ENCODE data around the gene ANKFY1. TPM values are rescaled to one million over a fixed set of nuclear protein-coding genes. Genes with fewer than 3 reads are reported as not detected.

Gene ANKFY1
- total and polyA plus RNA-seq, 2 experiments from 2014 or later = 18.6 to 32.8 TPM

- WGBS (ENCODE audit: low lambda C conversion rate, missing lambda C conversion rate) = 57% methylated on average over 8 of the region's 8 CpGs
- no peaks in the 10 kb centered on the region for H3K4me1 ChIP-seq (ENCODE audit: insufficient read depth)
- H3K79me2 ChIP-seq = no peaks in the 10 kb centered on the region
- no peak overlapping the region for H3K4me2 ChIP-seq
- no peaks in the 10 kb centered on the region for H3K9me3 ChIP-seq (ENCODE audit: low read depth)
- H3K9me2 ChIP-seq (replicated peaks; ENCODE audit: insufficient read depth) = no peaks in the 10 kb centered on the region
- H4K20me1 ChIP-seq (ENCODE audit: insufficient read depth, poor library complexity, severe bottlenecking) = no peaks in the 10 kb centered on the region
- DNase-seq (ENCODE audit: low spot score) = no peak
- TF ChIP-seq, protein P1, sequence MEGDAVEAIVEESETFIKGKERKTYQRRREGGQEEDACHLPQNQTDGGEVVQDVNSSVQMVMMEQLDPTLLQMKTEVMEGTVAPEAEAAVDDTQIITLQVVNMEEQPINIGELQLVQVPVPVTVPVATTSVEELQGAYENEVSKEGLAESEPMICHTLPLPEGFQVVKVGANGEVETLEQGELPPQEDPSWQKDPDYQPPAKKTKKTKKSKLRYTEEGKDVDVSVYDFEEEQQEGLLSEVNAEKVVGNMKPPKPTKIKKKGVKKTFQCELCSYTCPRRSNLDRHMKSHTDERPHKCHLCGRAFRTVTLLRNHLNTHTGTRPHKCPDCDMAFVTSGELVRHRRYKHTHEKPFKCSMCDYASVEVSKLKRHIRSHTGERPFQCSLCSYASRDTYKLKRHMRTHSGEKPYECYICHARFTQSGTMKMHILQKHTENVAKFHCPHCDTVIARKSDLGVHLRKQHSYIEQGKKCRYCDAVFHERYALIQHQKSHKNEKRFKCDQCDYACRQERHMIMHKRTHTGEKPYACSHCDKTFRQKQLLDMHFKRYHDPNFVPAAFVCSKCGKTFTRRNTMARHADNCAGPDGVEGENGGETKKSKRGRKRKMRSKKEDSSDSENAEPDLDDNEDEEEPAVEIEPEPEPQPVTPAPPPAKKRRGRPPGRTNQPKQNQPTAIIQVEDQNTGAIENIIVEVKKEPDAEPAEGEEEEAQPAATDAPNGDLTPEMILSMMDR (IDR thresholded peaks at IDR 0.05; ENCODE audit: poor library complexity) = no peak
- TF ChIP-seq EZH2phosphoT487 (IDR thresholded peaks at IDR 0.05; ENCODE audit: low read depth, severe bottlenecking, unreplicated experiment) (no peak), EZH2 (IDR thresholded peaks at IDR 0.05; ENCODE audit: borderline replicate concordance) (no peak)
- H3K36me3 ChIP-seq (replicated peaks; ENCODE audit: insufficient read depth, low read depth) = peaks cover 4% of the 10 kb centered on the region
- H3K27ac ChIP-seq = peak overlapping the region; percentile 30
- H3K27me3 ChIP-seq = no peaks in the 10 kb centered on the region
- no peak overlapping the region for H3K4me3 ChIP-seq
- no peak overlapping the region for H2AFZ ChIP-seq
Measured at GRCh38 chr17:4186357-4186881, 77.4 kb downstream of the ANKFY1 start.

DNA sequence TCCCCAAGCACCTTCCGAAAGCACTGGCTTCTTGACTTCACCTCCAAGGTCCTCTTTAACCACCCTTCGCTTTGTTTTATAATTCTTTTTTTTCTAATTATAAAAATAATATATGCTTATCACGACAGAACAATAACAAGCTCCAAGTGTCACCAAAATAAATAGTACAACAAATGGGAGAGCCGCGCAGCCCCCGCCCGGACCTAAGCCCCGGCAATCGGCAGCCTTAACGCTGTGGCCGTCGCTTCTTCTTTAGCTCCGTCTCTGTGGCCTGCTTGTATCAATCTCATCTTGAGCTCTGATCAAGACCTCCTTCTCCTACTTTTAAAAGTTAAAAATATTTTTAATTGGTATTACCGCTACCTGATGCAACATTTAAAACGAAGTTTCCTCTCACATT, 78.1 kb downstream of the ANKFY1 start:
- Histone ChIP-seq H2AFZ (no peak overlapping the region), H3K9me2 (replicated peaks; ENCODE audit: insufficient read depth) (no peaks in the 10 kb centered on the region), H3K4me2 (no peak overlapping the region), H3K79me2 (no peaks in the 10 kb centered on the region), H3K4me1 (ENCODE audit: insufficient read depth) (no peaks in the 10 kb centered on the region), H3K4me3 (no peak overlapping the region), H3K27ac (no peak overlapping the region), H3K27me3 (no peaks in the 10 kb centered on the region), H3K36me3 (replicated peaks; ENCODE audit: insufficient read depth, low read depth) (peaks cover 4% of the 10 kb centered on the region), H4K20me1 (ENCODE audit: insufficient read depth, poor library complexity, severe bottlenecking) (no peaks in the 10 kb centered on the region), H3K9me3 (ENCODE audit: low read depth) (no peaks in the 10 kb centered on the region)
- DNase-seq (ENCODE audit: low spot score) = no peak
- TF ChIP-seq EZH2 (IDR thresholded peaks at IDR 0.05; ENCODE audit: borderline replicate concordance) (no peak), EZH2phosphoT487 (IDR thresholded peaks at IDR 0.05; ENCODE audit: low read depth, severe bottlenecking, unreplicated experiment) (no peak)
- TF ChIP-seq, protein P1 (IDR thresholded peaks at IDR 0.05; ENCODE audit: poor library complexity) = no peak
- 97% methylated on average over 15 of the region's 15 CpGs for WGBS (ENCODE audit: low lambda C conversion rate, missing lambda C conversion rate)

GRCh38 chr17:4184811-4185210, 79.0 kb downstream of the ANKFY1 start:
- Histone ChIP-seq H4K20me1 (ENCODE audit: insufficient read depth, poor library complexity, severe bottlenecking) (no peaks in the 10 kb centered on the region), H3K9me3 (ENCODE audit: low read depth) (no peaks in the 10 kb centered on the region), H3K36me3 (replicated peaks; ENCODE audit: insufficient read depth, low read depth) (peaks cover 4% of the 10 kb centered on the region), H3K79me2 (no peaks in the 10 kb centered on the region), H3K4me3 (no peak overlapping the region), H3K4me1 (ENCODE audit: insufficient read depth) (no peaks in the 10 kb centered on the region), H3K27ac (no peak overlapping the region), H3K27me3 (no peaks in the 10 kb centered on the region), H3K4me2 (no peak overlapping the region), H3K9me2 (replicated peaks; ENCODE audit: insufficient read depth) (no peaks in the 10 kb centered on the region), H2AFZ (no peak overlapping the region)
- WGBS (ENCODE audit: low lambda C conversion rate, missing lambda C conversion rate) = 91% methylated on average over 18 of the region's 18 CpGs
- TF ChIP-seq EZH2phosphoT487 (IDR thresholded peaks at IDR 0.05; ENCODE audit: low read depth, severe bottlenecking, unreplicated experiment) = no peak
- no peak for DNase-seq (ENCODE audit: low spot score)

DNA sequence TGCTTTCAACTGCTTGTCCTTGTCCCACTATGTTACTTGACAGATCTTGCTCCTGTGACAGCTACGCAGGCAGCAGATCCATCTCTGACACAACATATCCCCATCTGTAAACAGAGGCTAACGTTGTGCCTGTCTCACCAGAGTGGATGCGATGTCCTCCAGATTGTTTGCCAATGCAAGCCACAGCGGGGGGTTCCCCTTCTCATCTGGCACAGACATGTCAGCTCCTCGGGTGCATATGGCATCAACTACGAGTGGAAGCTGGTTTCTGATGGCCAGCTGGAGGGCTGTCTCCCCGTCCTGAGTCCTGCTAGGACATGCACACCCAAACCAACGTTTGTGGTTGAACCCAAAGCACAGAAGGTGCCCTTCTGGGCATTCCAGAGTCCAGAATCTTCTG, 81.7 kb downstream of the ANKFY1 start:
- Histone ChIP-seq H3K4me2 (no peak overlapping the region), H3K4me3 (no peak overlapping the region), H3K79me2 (no peaks in the 10 kb centered on the region), H3K27ac (no peak overlapping the region), H2AFZ (no peak overlapping the region), H3K36me3 (replicated peaks; ENCODE audit: insufficient read depth, low read depth) (peaks cover 4% of the 10 kb centered on the region), H3K27me3 (no peaks in the 10 kb centered on the region), H3K9me3 (ENCODE audit: low read depth) (no peaks in the 10 kb centered on the region), H4K20me1 (ENCODE audit: insufficient read depth, poor library complexity, severe bottlenecking) (no peaks in the 10 kb centered on the region), H3K4me1 (ENCODE audit: insufficient read depth) (peaks cover under 1% of the 10 kb centered on the region), H3K9me2 (replicated peaks; ENCODE audit: insufficient read depth) (no peaks in the 10 kb centered on the region)
- no peak for TF ChIP-seq EZH2phosphoT487 (IDR thresholded peaks at IDR 0.05; ENCODE audit: low read depth, severe bottlenecking, unreplicated experiment)
- no peak for TF ChIP-seq EZH2 (IDR thresholded peaks at IDR 0.05; ENCODE audit: borderline replicate concordance)
- TF ChIP-seq, protein P1 (IDR thresholded peaks at IDR 0.05; ENCODE audit: poor library complexity) = no peak
- WGBS (ENCODE audit: low lambda C conversion rate, missing lambda C conversion rate) = 86% methylated on average over 8 of the region's 8 CpGs
- no peak for DNase-seq (ENCODE audit: low spot score)

Measured in hepatocyte (in vitro differentiated cells).